GM18498 (cell line): ENCODE results near the gene DNAJC17.

Experiments
- ATAC-seq: cut with Tn5 transposase; IDR thresholded peaks from one replicate; pipeline ENCODE4 v1.9.1; 2021; ENCODE audit warnings: mild to moderate bottlenecking, moderate library complexity; ENCODE audit not compliant: unreplicated experiment

The DNAJC17 gene

DNA sequence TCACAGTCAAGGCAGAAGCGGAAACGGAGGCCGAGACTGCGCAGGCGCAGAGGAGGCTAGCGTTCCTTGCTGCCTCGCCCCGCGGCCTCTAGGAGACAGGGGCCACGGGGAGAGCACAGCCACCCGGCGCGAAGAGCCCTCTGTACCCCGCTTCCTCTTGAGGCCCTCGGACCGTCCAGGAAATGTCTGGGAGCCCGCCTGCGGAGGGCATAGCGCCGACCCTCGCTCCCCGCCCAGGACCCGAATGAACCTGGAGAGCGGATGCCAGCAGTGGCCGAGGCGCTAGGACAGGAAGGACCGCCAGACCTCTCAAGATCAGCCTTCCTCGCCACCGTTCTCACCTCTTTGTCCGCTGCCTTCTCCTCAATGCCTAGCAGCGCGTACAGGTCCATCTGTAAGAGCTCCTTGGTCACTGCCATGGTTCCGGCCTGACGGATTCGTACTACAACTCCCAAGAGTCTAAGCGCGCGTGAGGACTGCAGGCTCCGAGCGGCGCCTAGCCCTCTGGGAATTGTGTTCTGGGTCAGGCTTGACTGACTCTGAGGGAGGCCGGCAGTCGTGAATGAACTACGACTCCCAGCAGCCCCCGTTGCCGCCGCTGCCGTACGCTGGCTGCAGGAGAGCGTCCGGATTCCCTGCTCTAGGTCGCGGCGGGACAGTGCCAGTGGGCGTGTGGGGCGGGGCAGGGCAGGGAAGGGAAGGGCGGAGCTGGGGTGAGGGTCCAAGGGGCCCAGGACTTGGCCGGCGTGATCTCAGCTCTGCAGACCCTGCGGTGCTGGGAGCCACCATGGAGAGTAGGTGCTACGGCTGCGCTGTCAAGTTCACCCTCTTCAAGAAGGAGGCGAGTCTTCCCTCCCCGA is at the start of gene DNAJC17, which contains the start of gene ZFYVE19:
Gene DNAJC17 (minus strand): TSS at position 446 of the 860 bp plus-strand sequence. CDS start 27 bp downstream, at position 419.
Gene ZFYVE19 (plus strand): TSS at position 62 of the 860 bp plus-strand sequence. CDS start 501 bp downstream, at position 563.
- ATAC-seq: peak; percentile 94

- ATAC-seq: no peak
Observed at GRCh38 chr15:40856746-40857145, 49.5 kb upstream of the DNAJC17 start.

DNA sequence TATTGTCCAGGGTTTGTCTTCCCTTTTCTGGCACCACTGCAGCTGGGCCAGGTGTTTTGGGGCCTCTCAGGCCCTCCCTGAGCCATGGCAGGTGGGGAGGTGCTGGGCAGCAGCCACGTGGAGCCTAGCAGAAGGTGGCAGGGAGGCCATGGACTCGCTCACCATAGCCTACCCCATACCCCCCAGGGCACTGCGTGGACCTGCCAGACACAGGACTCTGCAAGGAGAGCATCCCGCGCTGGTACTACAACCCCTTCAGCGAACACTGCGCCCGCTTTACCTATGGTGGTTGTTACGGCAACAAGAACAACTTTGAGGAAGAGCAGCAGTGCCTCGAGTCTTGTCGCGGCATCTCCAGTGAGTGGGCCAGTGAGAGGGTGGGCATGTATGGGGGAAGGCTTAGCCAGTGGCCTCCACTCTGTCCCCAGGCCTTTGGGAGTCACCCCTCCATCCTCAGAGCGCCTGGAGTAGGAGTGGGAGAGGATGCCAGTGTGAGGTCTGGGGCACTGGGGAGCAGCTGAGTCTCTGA is 48.5 kb upstream of the DNAJC17 start:
- no peak for ATAC-seq

GRCh38 chr15:40854161-40854560 is 46.9 kb upstream of the DNAJC17 start:
- no peak for ATAC-seq

GRCh38 chr15:40853241-40853890 is 46.1 kb upstream of the DNAJC17 start:
- no peak for ATAC-seq

- ATAC-seq: no peak
Observed at GRCh38 chr15:40852529-40852928, 45.3 kb upstream of the DNAJC17 start.

DNA sequence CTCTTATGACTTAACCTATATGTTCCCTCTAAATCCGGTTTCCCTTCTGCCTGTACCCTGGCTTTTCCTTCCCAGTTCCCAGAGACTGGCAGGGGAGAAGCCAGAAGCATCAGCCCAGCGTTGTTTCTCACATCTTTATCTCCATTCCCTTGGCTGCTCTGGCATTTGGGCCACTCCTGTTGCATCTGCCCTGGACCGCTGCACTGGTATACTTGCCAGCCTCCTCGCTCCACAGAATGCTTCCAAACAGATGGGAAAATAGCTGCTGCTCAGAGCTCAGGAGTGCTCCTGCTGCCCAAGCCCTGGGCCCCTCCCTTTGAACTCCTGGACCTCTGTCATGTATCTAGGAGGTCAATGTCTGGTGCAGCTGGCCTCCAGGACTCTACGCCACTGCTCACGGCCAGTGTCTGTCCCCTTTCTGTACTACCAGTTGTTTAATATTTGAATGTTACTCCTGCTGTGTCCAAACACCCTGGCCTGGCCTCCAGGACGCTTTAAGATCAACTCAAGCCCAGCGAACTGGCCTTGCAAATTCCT is 43.4 kb upstream of the DNAJC17 start:
- ATAC-seq: no peak

DNA sequence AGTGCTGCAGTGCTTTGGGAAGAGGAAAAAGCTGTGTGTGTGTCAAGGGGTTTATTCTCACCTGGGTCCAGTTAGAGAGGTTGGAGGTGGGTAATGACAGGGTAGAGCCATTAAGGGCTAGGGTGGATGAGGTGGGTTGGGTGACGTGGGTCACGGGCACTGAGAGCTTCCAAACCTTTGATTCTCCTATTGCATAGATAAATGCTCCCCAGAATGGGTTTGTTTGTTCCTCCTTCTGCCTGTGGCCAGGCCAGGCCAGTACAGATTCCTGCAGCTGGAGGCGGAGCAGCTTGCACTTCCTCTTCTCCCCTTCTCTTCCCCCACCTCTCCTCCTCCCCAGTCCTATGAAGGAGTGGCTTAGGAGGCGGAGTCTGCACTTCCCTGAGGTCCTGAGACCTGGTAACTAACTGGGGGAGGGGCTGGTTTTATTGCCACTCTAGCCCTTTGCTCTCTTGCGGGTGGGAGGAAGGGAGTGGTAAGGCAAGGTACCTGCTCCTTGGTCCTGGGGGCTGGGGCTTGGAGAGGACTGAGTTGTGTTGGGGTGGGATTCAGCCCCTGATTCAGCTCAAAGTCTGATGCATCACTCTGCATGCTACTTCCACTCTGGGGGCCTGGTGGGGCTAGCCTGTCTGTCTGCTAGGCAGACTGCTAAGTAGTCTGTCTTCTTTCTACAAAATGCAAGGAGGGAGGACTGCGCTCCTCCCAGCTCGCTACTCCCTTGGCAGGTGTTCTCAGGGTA is 40.1 kb upstream of the DNAJC17 start:
- peak; percentile 54 for ATAC-seq

DNA sequence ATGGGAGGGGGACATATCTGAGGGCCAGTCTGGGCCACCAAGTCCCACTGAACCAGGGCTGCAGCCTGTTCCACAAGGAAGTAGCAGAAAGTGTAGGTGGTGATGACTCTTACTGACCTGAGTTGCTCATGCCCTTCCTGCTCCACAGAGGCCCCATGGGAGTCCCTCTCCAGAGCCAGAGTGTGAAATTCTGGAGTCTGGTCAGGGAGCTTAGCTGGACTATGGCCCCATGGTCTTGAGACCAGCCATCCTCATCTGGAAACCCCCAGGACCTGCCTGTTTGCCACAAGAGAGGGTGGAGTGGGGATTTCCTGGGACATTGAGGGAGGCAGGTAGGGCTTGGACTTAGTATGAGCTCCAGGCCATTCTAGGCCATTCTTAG is 39.6 kb upstream of the DNAJC17 start:
- ATAC-seq: peak; percentile 11

DNA sequence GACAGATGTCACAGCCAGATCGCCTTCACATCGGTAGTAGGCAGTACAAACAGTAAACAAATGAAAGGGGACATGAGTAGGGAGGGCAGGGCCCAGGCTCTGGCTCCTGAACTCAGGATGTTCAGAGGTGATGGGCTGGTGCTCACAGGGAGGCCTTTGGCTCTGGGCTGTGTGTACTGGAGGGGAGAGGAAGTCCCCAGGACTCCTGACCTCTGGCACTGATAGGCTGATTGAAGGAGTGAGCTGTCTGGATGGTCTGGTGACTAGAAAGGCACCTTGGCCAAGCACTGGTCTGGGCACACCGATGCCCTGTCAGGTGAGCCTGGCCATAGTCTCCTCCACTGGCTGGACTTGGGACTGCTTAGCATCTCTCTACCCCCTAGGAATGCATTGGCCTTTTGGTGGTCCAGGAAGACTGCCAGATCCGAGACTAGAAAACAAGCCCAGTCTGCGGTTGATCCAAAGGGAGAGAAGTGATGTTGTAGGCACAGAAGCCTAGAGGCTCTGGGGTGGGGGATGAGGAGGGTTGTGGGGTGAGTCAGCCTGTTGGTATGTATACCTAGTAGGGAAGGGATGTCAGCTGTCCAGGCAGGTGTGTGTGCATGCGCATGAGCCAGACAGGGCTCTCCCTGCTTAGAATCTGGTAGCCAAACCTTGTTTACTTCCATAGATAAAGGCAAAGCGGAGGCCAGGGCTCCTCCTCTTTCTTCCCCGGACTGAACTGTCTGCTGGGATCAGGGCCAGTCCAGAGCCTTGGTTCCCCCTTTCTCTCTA is 38.4 kb upstream of the DNAJC17 start:
- ATAC-seq: no peak

DNA sequence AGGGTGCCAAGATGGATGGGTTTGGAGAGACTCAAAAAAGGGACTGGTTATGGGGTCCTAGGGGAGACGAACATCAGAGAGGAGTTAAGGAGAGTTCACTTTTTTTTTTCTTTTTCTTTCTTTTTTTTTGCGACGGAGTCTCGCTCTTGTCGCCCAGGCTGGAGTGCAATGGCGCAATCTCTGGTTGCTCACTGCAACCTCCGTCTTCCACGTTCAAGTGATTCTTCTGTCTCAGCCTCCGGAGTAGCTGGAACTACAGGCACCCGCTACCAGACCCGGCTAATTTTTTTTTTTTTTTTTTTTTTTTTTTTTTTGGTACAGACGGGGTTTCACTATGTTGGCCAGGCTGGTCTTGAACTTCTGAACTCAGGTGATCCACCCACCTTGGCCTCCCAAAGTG is 37.8 kb upstream of the DNAJC17 start:
- no peak for ATAC-seq

DNA sequence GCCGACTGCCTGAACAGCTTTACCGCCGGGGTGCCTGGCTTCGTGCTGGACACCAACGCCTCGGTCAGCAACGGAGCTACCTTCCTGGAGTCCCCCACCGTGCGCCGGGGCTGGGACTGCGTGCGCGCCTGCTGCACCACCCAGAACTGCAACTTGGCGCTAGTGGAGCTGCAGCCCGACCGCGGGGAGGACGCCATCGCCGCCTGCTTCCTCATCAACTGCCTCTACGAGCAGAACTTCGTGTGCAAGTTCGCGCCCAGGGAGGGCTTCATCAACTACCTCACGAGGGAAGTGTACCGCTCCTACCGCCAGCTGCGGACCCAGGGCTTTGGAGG is 37.4 kb upstream of the DNAJC17 start:
- ATAC-seq: no peak

DNA sequence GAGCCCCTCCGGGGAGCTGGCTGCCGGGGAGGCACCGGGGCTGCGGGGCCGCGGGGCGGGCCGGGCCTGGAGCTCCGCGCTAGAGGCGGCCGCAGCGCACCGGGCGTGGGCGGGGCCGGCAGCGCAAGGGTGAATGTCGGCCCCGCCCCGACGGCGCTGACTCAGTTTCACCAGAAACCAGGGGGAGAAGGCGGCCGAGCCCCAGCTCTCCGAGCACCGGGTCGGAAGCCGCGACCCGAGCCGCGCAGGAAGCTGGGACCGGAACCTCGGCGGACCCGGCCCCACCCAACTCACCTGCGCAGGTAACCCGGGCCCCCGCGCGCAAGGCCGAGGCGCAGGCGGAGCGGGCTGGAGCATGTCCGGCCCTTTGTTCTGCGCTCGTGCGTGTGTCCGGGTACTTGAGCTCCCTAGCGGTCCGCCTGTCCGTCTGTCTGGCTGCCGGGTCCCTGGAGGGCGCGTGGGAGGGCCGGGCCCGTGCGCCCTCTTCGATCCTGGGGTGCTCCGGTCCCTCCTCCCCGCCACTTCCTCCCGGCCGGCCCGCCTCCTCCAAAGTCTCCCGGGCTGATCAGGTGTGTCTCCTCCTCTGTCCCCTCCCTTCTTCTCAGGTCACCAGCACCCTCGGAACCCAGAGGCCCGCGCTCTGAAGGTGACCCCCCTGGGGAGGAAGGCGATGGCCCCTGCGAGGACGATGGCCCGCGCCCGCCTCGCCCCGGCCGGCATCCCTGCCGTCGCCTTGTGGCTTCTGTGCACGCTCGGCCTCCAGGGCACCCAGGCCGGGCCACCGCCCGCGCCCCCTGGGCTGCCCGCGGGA is 36.8 kb upstream of the DNAJC17 start, which contains the start of gene SPINT1:
Gene SPINT1 (plus strand): TSS at position 164 of the 811 bp plus-strand sequence. CDS start 507 bp downstream, at position 671.
- no peak for ATAC-seq

GRCh38 chr15:40843261-40843884 is 36.1 kb upstream of the DNAJC17 start:
- ATAC-seq: no peak

DNA sequence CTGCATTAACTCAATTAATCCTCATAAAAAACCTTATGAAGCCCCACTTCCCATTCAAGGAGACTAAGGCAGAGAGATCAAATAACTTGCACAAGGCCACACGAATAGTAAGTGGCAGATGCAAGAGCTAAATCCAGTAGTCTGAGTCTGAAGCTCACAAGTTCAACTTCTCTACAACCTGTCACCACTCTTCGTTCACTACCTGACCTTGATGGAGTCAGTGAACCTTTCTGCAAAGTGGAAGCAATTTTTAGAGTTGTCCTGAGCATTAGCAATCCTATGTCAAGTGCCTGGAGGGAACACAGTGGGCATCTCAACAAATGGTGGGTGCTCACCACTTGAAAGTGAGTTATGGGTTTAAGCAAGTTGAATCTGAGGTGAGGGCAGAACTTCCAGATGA is 34.5 kb upstream of the DNAJC17 start:
- no peak for ATAC-seq

DNA sequence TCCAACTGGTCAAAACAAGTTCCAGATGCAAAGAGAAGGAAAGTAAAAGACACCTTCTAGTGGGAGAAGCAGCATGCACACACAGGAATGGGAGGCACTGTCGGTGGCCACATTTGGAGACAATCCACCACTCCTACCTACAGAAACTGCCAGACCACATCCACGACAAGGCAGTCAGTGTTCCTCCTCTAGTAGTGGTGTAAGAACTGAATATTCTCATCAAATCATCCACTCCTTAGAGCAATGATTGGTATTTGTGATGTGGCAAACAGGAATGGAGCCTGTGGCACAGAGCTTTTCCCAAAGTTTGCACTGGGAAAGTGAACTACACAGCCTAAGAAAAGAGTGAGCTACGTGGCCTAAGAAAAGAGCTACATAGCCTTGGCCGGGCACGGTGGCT is 31.5 kb upstream of the DNAJC17 start:
- no peak for ATAC-seq

- no peak for ATAC-seq
Observed at GRCh38 chr15:40836020-40836419, 28.7 kb upstream of the DNAJC17 start.

GRCh38 chr15:40832903-40833302 is 25.6 kb upstream of the DNAJC17 start:
- ATAC-seq: no peak

DNA sequence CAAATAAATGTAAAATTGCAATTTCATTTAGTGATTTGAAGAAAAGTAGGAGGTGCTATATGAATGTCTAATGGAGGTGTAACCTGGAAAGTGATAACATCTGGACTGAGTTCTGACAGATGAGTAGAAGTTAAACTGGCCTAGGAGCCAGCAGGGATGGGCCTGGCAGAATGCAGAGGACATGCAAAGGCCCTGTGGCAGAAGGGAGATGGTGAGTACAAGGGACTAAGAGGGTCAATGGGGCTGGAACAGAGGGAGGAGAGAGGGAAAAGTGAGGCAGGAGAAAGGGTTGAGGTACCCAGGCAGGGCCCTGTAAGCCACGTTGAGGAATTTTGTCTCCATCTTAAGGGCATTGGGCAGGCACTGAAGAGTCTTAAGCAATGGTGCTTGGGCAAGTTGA is 24.6 kb upstream of the DNAJC17 start:
- no peak for ATAC-seq
